H9 (cell line): ENCODE data around the gene KIRREL3. TPM values are rescaled to one million over a fixed set of nuclear protein-coding genes. Genes with fewer than 3 reads are reported as not detected.

Source experiments
- DNase-seq: peaks from one replicate; pipeline ENCODE4 v3.0.0-alpha.2; 2017
- H2AFZ ChIP-seq: one replicate; pipeline ENCODE4 v1.6.1; 2013; ENCODE audit warnings: mild to moderate bottlenecking, low read length, control low read depth, moderate library complexity
- H2AK5ac ChIP-seq: 2 replicates; pipeline ENCODE4 v1.6.1; 2013; ENCODE audit warnings: low read length, control low read depth, mixed read lengths; ENCODE audit not compliant: insufficient read length
- H2BK120ac ChIP-seq: one replicate; pipeline ENCODE4 v1.6.1; 2013; ENCODE audit warnings: low read depth, mild to moderate bottlenecking, low read length, control low read depth, inconsistent platforms; ENCODE audit not compliant: poor library complexity, severe bottlenecking
- H2BK12ac ChIP-seq: 2 replicates; pipeline ENCODE4 v1.6.1; 2013; ENCODE audit warnings: low read length, control low read depth, mixed read lengths, low read depth; ENCODE audit not compliant: insufficient read length
- H2BK15ac ChIP-seq: 2 replicates; pipeline ENCODE4 v1.6.1; 2013; ENCODE audit warnings: low read depth, low read length, control low read depth
- H2BK20ac ChIP-seq: one replicate; pipeline ENCODE4 v1.6.1; 2013; ENCODE audit warnings: low read depth, mild to moderate bottlenecking, low read length, control low read depth, inconsistent platforms; ENCODE audit not compliant: poor library complexity, severe bottlenecking
- H2BK5ac ChIP-seq: 2 replicates; pipeline ENCODE4 v1.6.1; 2013; ENCODE audit warnings: low read length, control low read depth, mixed read lengths; ENCODE audit not compliant: insufficient read length
- H3K14ac ChIP-seq: 2 replicates; pipeline ENCODE4 v1.6.1; 2013; ENCODE audit warnings: low read length, control low read depth; ENCODE audit not compliant: insufficient read depth
- H3K18ac ChIP-seq: 2 replicates; pipeline ENCODE4 v1.6.1; 2013; ENCODE audit warnings: low read depth, mild to moderate bottlenecking, mixed read lengths, low read length, control low read depth; ENCODE audit not compliant: insufficient read length
- H3K23ac ChIP-seq: 2 replicates; pipeline ENCODE4 v1.6.1; 2013; ENCODE audit warnings: low read length, control low read depth, mixed read lengths, low read depth; ENCODE audit not compliant: insufficient read length
- H3K23me2 ChIP-seq: 2 replicates; pipeline ENCODE4 v1.6.1; 2013; ENCODE audit warnings: low read depth, mild to moderate bottlenecking, mixed read lengths, low read length, control low read depth; ENCODE audit not compliant: insufficient read length, poor library complexity, severe bottlenecking
- H3K27ac ChIP-seq: 2 replicates; pipeline ENCODE4 v1.5.1; 2013; ENCODE audit warnings: low read length, control low read depth, mixed read lengths, low read depth; ENCODE audit not compliant: insufficient read length
- H3K27me3 ChIP-seq: 2 replicates; pipeline ENCODE4 v1.6.1; 2013; ENCODE audit warnings: low read length, control low read depth, inconsistent platforms; ENCODE audit not compliant: insufficient read depth
- H3K4ac ChIP-seq: 2 replicates; pipeline ENCODE4 v1.6.1; 2013; ENCODE audit warnings: low read depth, mild to moderate bottlenecking, control low read depth, inconsistent platforms, low read length, moderate library complexity
- H3K4me1 ChIP-seq: 2 replicates; pipeline ENCODE4 v1.6.1; 2013; ENCODE audit warnings: low read length, control low read depth, inconsistent platforms; ENCODE audit not compliant: insufficient read depth
- H3K4me2 ChIP-seq: 2 replicates; pipeline ENCODE4 v1.6.1; 2013; ENCODE audit warnings: low read length, control low read depth, mixed read lengths; ENCODE audit not compliant: insufficient read length, insufficient read depth
- H3K56ac ChIP-seq: 2 replicates; pipeline ENCODE4 v1.6.1; 2013; ENCODE audit warnings: low read depth, mild to moderate bottlenecking, mixed read lengths, low read length, control low read depth; ENCODE audit not compliant: insufficient read length
- H3K79me1 ChIP-seq: 2 replicates; pipeline ENCODE4 v1.6.1; 2013; ENCODE audit warnings: low read depth, mild to moderate bottlenecking, moderate library complexity, low read length, control low read depth, inconsistent platforms; ENCODE audit not compliant: insufficient read depth, poor library complexity, severe bottlenecking
- H3K79me2 ChIP-seq: 2 replicates; pipeline ENCODE4 v1.6.1; 2013; ENCODE audit warnings: low read length, control low read depth, inconsistent platforms; ENCODE audit not compliant: insufficient read depth
- H3K9ac ChIP-seq: 2 replicates; pipeline ENCODE4 v1.6.1; 2013; ENCODE audit warnings: low read length, control low read depth, mixed read lengths; ENCODE audit not compliant: insufficient read length; ENCODE audit errors: extremely low read depth
- H3K9me3 ChIP-seq: one replicate; pipeline ENCODE4 v1.6.1; 2013; ENCODE audit warnings: low read depth, low read length, inconsistent platforms; ENCODE audit not compliant: control insufficient read depth
- H3T11ph ChIP-seq: one replicate; pipeline ENCODE4 v1.6.1; 2013; ENCODE audit warnings: mild to moderate bottlenecking, low read length, control low read depth, inconsistent platforms
- H4K20me1 ChIP-seq: one replicate; pipeline ENCODE4 v1.6.1; 2013; ENCODE audit not compliant: control insufficient read depth, insufficient read length, insufficient read depth
- H4K5ac ChIP-seq: 2 replicates; pipeline ENCODE4 v1.6.1; 2013; ENCODE audit warnings: low read depth, mild to moderate bottlenecking, mixed read lengths, low read length, control low read depth; ENCODE audit not compliant: insufficient read length
- H4K8ac ChIP-seq: replicated peaks from 2 replicates; pipeline ENCODE4 v1.6.1; 2013; ENCODE audit warnings: low read length, control low read depth, mixed read lengths, low read depth; ENCODE audit not compliant: insufficient read length
- H4K91ac ChIP-seq: 2 replicates; pipeline ENCODE4 v1.6.1; 2013; ENCODE audit warnings: low read depth, mild to moderate bottlenecking, moderate library complexity, mixed read lengths, low read length, control low read depth; ENCODE audit not compliant: insufficient read length
- H3K27ac Mint-ChIP-seq, 3 experiments: 2 replicates in 2 of 3; 3 replicates in 1 of 3; pipeline ENCODE4 v1.8.0; 2020 to 2021; ENCODE audit warnings: mixed read lengths in 3 of 3, mild to moderate bottlenecking in 1 of 3, moderate library complexity in 1 of 3
- H3K27me3 Mint-ChIP-seq: 2 replicates; pipeline ENCODE4 v1.8.0; 2021; ENCODE audit warnings: low read depth, mild to moderate bottlenecking, moderate library complexity, mixed read lengths
- H3K36me3 Mint-ChIP-seq, 3 experiments: 2 replicates in 2 of 3; 3 replicates in 1 of 3; pipeline ENCODE4 v1.8.0; 2020 to 2021; ENCODE audit warnings: low read depth in 3 of 3, mixed read lengths in 3 of 3; ENCODE audit not compliant: insufficient read depth in 1 of 3
- H3K4me1 Mint-ChIP-seq, 2 experiments: 2 replicates each; pipeline ENCODE4 v1.8.0; 2020; ENCODE audit warnings: mixed read lengths in 2 of 2
- H3K4me3 Mint-ChIP-seq, 2 experiments: 2 replicates in 1 of 2; 3 replicates in 1 of 2; pipeline ENCODE4 v1.8.0; 2020 to 2021; ENCODE audit warnings: mild to moderate bottlenecking in 2 of 2, mixed read lengths in 2 of 2, moderate library complexity in 1 of 2
- H3K9me3 Mint-ChIP-seq, 2 experiments: 2 replicates in 1 of 2; 3 replicates in 1 of 2; pipeline ENCODE4 v1.8.0; 2020; ENCODE audit warnings: mild to moderate bottlenecking in 2 of 2, mixed read lengths in 2 of 2, moderate library complexity in 1 of 2
- WGBS: extraction: QIAGEN DNeasy Blood & Tissue Kit; methylation state at CpG from one replicate; pipeline ENCODE4 v1.1.7; 2013; ENCODE audit warnings: missing lambda C conversion rate, low lambda C conversion rate, mixed read lengths; ENCODE audit not compliant: insufficient read length; ENCODE audit errors: extremely low coverage; 5-methylcytosine and 5-hydroxymethylcytosine counted together
- total RNA-seq: library from RNA; stranded (reverse); gene quantifications from 2 replicates; pipeline ENCODE4 v1.2.1, GENCODE V29; 2021
- TF ChIP-seq, protein P1 (sequence below): fragments of 200-600 bp; sonication (generic); conservative IDR thresholded peaks from 3 replicates; pipeline ENCODE4 v1.8.0; 2021; ENCODE audit warnings: antibody characterized with exemption, mild to moderate bottlenecking

KIRREL3 gene
- total RNA-seq, 1 experiment from 2014 or later, result 0.17 TPM

GRCh38 chr11:126598344-126599216, 402.0 kb downstream of the KIRREL3 start:
- no CpG with 5 or more reads among the region's 5 CpGs for WGBS
- Histone ChIP-seq H3K27ac (no peak overlapping the region), H2BK5ac (no peak overlapping the region), H3K79me2 (no peaks in the 10 kb centered on the region), H3K23ac (no peak overlapping the region), H3K18ac (no peak overlapping the region), H4K5ac (no peak overlapping the region), H3T11ph (no peak overlapping the region), H3K23me2 (peaks cover 3% of the 10 kb centered on the region), H3K56ac (no peak overlapping the region), H3K4me2 (no peak overlapping the region), H3K9me3 (no peaks in the 10 kb centered on the region), H3K4me1 (peaks cover 4% of the 10 kb centered on the region; the same call in 1 of the 2 replicates), H4K91ac (no peak overlapping the region), H2BK15ac (no peak overlapping the region), H3K4ac (no peak overlapping the region), H2BK120ac (no peak overlapping the region), H2BK20ac (no peak overlapping the region), H3K14ac (no peak overlapping the region), H2AFZ (no peak overlapping the region), H4K20me1 (no peaks in the 10 kb centered on the region), H4K8ac (no peak overlapping the region), H2AK5ac (no peak overlapping the region), H2BK12ac (no peak overlapping the region), H3K79me1 (no peaks in the 10 kb centered on the region), H3K9ac (no peak overlapping the region), H3K27me3 (no peaks in the 10 kb centered on the region)
- Mint-ChIP-seq H3K4me1 (peaks cover 29 to 43% of the 10 kb centered on the region in 2 experiments), H3K27ac (peak overlapping the region in 1 of 3 experiments; percentile 24; a peak in 1 of 7 replicates), H3K4me3 (no peak overlapping the region), H3K27me3 (peaks cover 33% of the 10 kb centered on the region), H3K36me3 (peaks cover 0 to 3% (median 0%) of the 10 kb centered on the region in 3 experiments; a peak in 3 of 7 replicates), H3K9me3 (peaks cover 2 to 5% of the 10 kb centered on the region in 2 experiments; a peak in 3 of 5 replicates)
- no peak for DNase-seq
- TF ChIP-seq, protein P1, sequence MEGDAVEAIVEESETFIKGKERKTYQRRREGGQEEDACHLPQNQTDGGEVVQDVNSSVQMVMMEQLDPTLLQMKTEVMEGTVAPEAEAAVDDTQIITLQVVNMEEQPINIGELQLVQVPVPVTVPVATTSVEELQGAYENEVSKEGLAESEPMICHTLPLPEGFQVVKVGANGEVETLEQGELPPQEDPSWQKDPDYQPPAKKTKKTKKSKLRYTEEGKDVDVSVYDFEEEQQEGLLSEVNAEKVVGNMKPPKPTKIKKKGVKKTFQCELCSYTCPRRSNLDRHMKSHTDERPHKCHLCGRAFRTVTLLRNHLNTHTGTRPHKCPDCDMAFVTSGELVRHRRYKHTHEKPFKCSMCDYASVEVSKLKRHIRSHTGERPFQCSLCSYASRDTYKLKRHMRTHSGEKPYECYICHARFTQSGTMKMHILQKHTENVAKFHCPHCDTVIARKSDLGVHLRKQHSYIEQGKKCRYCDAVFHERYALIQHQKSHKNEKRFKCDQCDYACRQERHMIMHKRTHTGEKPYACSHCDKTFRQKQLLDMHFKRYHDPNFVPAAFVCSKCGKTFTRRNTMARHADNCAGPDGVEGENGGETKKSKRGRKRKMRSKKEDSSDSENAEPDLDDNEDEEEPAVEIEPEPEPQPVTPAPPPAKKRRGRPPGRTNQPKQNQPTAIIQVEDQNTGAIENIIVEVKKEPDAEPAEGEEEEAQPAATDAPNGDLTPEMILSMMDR, result no peak
